ENCODE measurements around the gene FNDC11. TPM values are rescaled to one million over a fixed set of nuclear protein-coding genes. Genes with fewer than 3 reads are reported as not detected.

The FNDC11 gene
- total RNA-seq, 3 donors from 2014 or later (not counting 1 experiment from before 2014, with no cell fraction given), result 0.19 to 0.75 (median 0.25) TPM

GRCh38 chr20:63546256-63546955, 7.6 kb upstream of the FNDC11 start:
- H3K4me1 Mint-ChIP-seq, result peaks cover 0 to 5% of the 10 kb centered on the region in 2 donors
- H3K27me3 ChIP-seq (ENCODE audit: control insufficient read depth, insufficient read depth, low read length), result no peaks in the 10 kb centered on the region
- H3K9me3 ChIP-seq (ENCODE audit: control insufficient read depth, insufficient read depth, low read length), result no peaks in the 10 kb centered on the region
- no peak overlapping the region for H3K27ac Mint-ChIP-seq
- peaks cover 0 to 6% of the 10 kb centered on the region in 2 donors for H3K27me3 Mint-ChIP-seq (ENCODE audit: low read depth in 2 of 2)
- DNase-seq (no peak), ATAC-seq (no peak)
- no peak overlapping the region for H3K27ac ChIP-seq (ENCODE audit: low read length)
- intact Hi-C loops (cut with micrococcal nuclease), result no loop called here
- H3K4me3 Mint-ChIP-seq, result no peak overlapping the region
- no peak overlapping the region for H3K4me3 ChIP-seq (ENCODE audit: low read length)
- no peaks in the 10 kb centered on the region for H3K9me3 Mint-ChIP-seq
- no peaks in the 10 kb centered on the region for H3K36me3 ChIP-seq (ENCODE audit: control insufficient read depth, insufficient read depth, low read length)
- peaks cover 19% of the 10 kb centered on the region for H3K4me1 ChIP-seq (ENCODE audit: control insufficient read depth, insufficient read depth, low read length)
- 88% methylated on average over 20 of the region's 20 CpGs for WGBS (ENCODE audit: insufficient coverage)
- no peaks in the 10 kb centered on the region for H3K36me3 Mint-ChIP-seq
- no peak for TF ChIP-seq CTCF (IDR thresholded peaks at IDR 0.05)

- no peak for DNase-seq
- Mint-ChIP-seq H3K27ac (no peak overlapping the region), H3K27me3 (ENCODE audit: low read depth in 2 of 2) (peaks cover 0 to 6% of the 10 kb centered on the region in 2 donors), H3K4me3 (no peak overlapping the region), H3K9me3 (no peaks in the 10 kb centered on the region), H3K4me1 (peaks cover 0 to 5% of the 10 kb centered on the region in 2 donors), H3K36me3 (no peaks in the 10 kb centered on the region)
- WGBS (ENCODE audit: insufficient coverage), result 65% methylated on average over 58 of the region's 58 CpGs
- no peak for TF ChIP-seq CTCF (IDR thresholded peaks at IDR 0.05)
- Histone ChIP-seq H3K36me3 (ENCODE audit: control insufficient read depth, insufficient read depth, low read length) (no peaks in the 10 kb centered on the region), H3K27ac (ENCODE audit: low read length) (no peak overlapping the region), H3K4me3 (ENCODE audit: low read length) (no peak overlapping the region), H3K4me1 (ENCODE audit: control insufficient read depth, insufficient read depth, low read length) (peaks cover 22% of the 10 kb centered on the region), H3K9me3 (ENCODE audit: control insufficient read depth, insufficient read depth, low read length) (no peaks in the 10 kb centered on the region), H3K27me3 (ENCODE audit: control insufficient read depth, insufficient read depth, low read length) (no peaks in the 10 kb centered on the region)
- intact Hi-C loops (cut with micrococcal nuclease), result no loop called here
- no peak for ATAC-seq
Measured at GRCh38 chr20:63546956-63547724, 6.8 kb upstream of the FNDC11 start.

GRCh38 chr20:63547725-63548480, 6.1 kb upstream of the FNDC11 start, which contains the start of gene SRMS:
SRMS (minus strand) TSS chr20:63547749; CDS start chr20:63547463, 286 bp downstream.
- ATAC-seq (no peak), DNase-seq (no peak)
- no peak within 1 kb of the TSS for H3K27ac Mint-ChIP-seq
- H3K4me3 ChIP-seq (ENCODE audit: low read length), result no peak within 1 kb of the TSS
- peaks cover 22% of the 10 kb centered on the region for H3K4me1 ChIP-seq (ENCODE audit: control insufficient read depth, insufficient read depth, low read length)
- H3K9me3 Mint-ChIP-seq, result no peaks in the 10 kb centered on the region
- H3K36me3 ChIP-seq (ENCODE audit: control insufficient read depth, insufficient read depth, low read length), result no peaks in the 10 kb centered on the region
- peaks cover 0 to 6% of the 10 kb centered on the region in 2 donors for H3K27me3 Mint-ChIP-seq (ENCODE audit: low read depth in 2 of 2)
- no peaks in the 10 kb centered on the region for H3K36me3 Mint-ChIP-seq
- intact Hi-C loops (cut with micrococcal nuclease), result no loop called here
- no peaks in the 10 kb centered on the region for H3K9me3 ChIP-seq (ENCODE audit: control insufficient read depth, insufficient read depth, low read length)
- H3K27ac ChIP-seq (ENCODE audit: low read length), result no peak within 1 kb of the TSS
- TF ChIP-seq CTCF (IDR thresholded peaks at IDR 0.05), result no peak
- H3K4me3 Mint-ChIP-seq, result no peak within 1 kb of the TSS
- H3K4me1 Mint-ChIP-seq, result peaks cover 0 to 12% of the 10 kb centered on the region in 2 donors
- 64% methylated on average over 35 of the region's 35 CpGs for WGBS (ENCODE audit: insufficient coverage)
- peaks cover under 1% of the 10 kb centered on the region for H3K27me3 ChIP-seq (ENCODE audit: control insufficient read depth, insufficient read depth, low read length)
